PC-3 (cell line): Measurements from ENCODE around the gene PDZD2. TPM values are rescaled to one million over a fixed set of nuclear protein-coding genes. Genes with fewer than 3 reads are reported as not detected.

Source experiments
- ATAC-seq: fragments of 200-7000 bp; cut with Tn5 transposase; 2 replicates; pipeline ENCODE4 v1.9.1; 2020; ENCODE audit warnings: mild to moderate bottlenecking, moderate library complexity
- BruUV-seq: library from RNA; stranded (reverse); fragments of 400-500 nt; replicated peaks from 2 replicates; lab custom pipeline; 2021; lab: Mats Ljungman, UMichigan
- CTCF ChIA-PET: fragments of 300-600 bp; sonication (Branson Sonifier 250); formaldehyde crosslinking; loops from one replicate; lab custom pipeline; 2022; ENCODE audit warnings: antibody characterized with exemption; lab: Charles Lee
- POLR2A ChIA-PET: fragments of 300-600 bp; sonication (Branson Sonifier 250); formaldehyde crosslinking; loops from one replicate; lab custom pipeline; 2022; ENCODE audit warnings: antibody characterized with exemption; ENCODE audit not compliant: unreplicated experiment; lab: Charles Lee
- DNase-seq: peaks from one replicate; pipeline ENCODE4 v3.0.0-alpha.2; 2015
- H2AFZ ChIP-seq: fragments of 300-600 bp; sonication (generic); 2 replicates; pipeline ENCODE4 v1.6.0; 2016; ENCODE audit warnings: antibody characterized with exemption, low read length
- H3F3A ChIP-seq: fragments of 300-600 bp; sonication (generic); one replicate; pipeline ENCODE4 v1.6.0; 2017; ENCODE audit warnings: antibody characterized with exemption, low read length, control low read depth, mild to moderate bottlenecking; ENCODE audit not compliant: unreplicated experiment
- H3K27ac ChIP-seq: fragments of 300-600 bp; sonication (generic); 2 replicates; pipeline ENCODE4 v1.5.1; 2016; ENCODE audit warnings: mild to moderate bottlenecking, low read length
- H3K27me3 ChIP-seq: fragments of 300-600 bp; sonication (generic); 2 replicates; pipeline ENCODE4 v1.6.1; 2016; ENCODE audit warnings: low read length, mixed read lengths
- H3K36me3 ChIP-seq: fragments of 300-600 bp; sonication (generic); 2 replicates; pipeline ENCODE4 v1.6.1; 2016; ENCODE audit warnings: low read depth, mixed run types, low read length, mixed read lengths
- H3K4me1 ChIP-seq: fragments of 300-600 bp; sonication (generic); 2 replicates; pipeline ENCODE4 v1.5.1; 2016; ENCODE audit warnings: low read length; ENCODE audit not compliant: insufficient read depth
- H3K4me2 ChIP-seq: fragments of 300-600 bp; sonication (generic); 2 replicates; pipeline ENCODE4 v1.6.0; 2016; ENCODE audit warnings: low read length
- H3K4me3 ChIP-seq: fragments of 300-600 bp; sonication (generic); 2 replicates; pipeline ENCODE4 v1.5.1; 2016; ENCODE audit warnings: mild to moderate bottlenecking, low read length, mixed read lengths
- H3K79me2 ChIP-seq: fragments of 300-600 bp; sonication (generic); 2 replicates; pipeline ENCODE4 v1.6.1; 2017; ENCODE audit warnings: low read length, mixed read lengths
- H3K9ac ChIP-seq: fragments of 300-600 bp; sonication (generic); 2 replicates; pipeline ENCODE4 v1.6.0; 2016; ENCODE audit warnings: mild to moderate bottlenecking, low read length
- H3K9me2 ChIP-seq: fragments of 300-600 bp; sonication (generic); replicated peaks from 2 replicates; pipeline ENCODE4 v1.6.1; 2016; ENCODE audit warnings: mixed run types, low read length, mixed read lengths
- H3K9me3 ChIP-seq: fragments of 300-600 bp; sonication (generic); 2 replicates; pipeline ENCODE4 v1.6.1; 2016; ENCODE audit warnings: low read length, mixed read lengths
- H4K20me1 ChIP-seq: fragments of 300-600 bp; sonication (generic); 2 replicates; pipeline ENCODE4 v1.6.1; 2016; ENCODE audit warnings: low read length, mixed read lengths
- CTCF ChIP-seq: fragments of 300-600 bp; sonication (generic); conservative IDR thresholded peaks from 2 replicates; pipeline ENCODE4 v1.5.1; 2017; ENCODE audit warnings: antibody characterized with exemption, low read depth, mild to moderate bottlenecking, low read length
- EZH2 ChIP-seq: fragments of 300-600 bp; sonication (generic); IDR thresholded peaks from one replicate; pipeline ENCODE4 v1.6.1; 2017; ENCODE audit warnings: antibody characterized with exemption, mild to moderate bottlenecking, low read length; ENCODE audit not compliant: unreplicated experiment
- EZH2phosphoT487 ChIP-seq: fragments of 300-600 bp; sonication (generic); IDR thresholded peaks from 2 replicates; pipeline ENCODE4 v1.6.1; 2018; ENCODE audit warnings: mild to moderate bottlenecking, antibody characterized with exemption, low read length, borderline replicate concordance
- intact Hi-C: fragments of 100-400 bp; cut with micrococcal nuclease; formaldehyde crosslinking; loops from 2 replicates; pipeline ENCODE4 v1.9.0; 2023
- total RNA-seq: library from RNA; depleted of rRNA; stranded (reverse); fragments of >200 nt; gene quantifications from 2 replicates; pipeline ENCODE4 v1.2.3, GENCODE V29; 2014

Gene PDZD2
- total RNA-seq, 1 experiment from 2014 or later, result 2.0 TPM

GRCh38 chr5:32143617-32144377 is 504.9 kb downstream of the PDZD2 start:
- no peak for ATAC-seq
- intact Hi-C loops, result no loop called here
- no TSS peak for BruUV-seq
- ChIA-PET POLR2A (no interaction called here), CTCF (no interaction called here)
- H3K79me2 ChIP-seq, result peaks cover 71% of the 10 kb centered on the region
- no peak for DNase-seq
- no peaks in the 10 kb centered on the region for H3K9me3 ChIP-seq
- H4K20me1 ChIP-seq, result peaks cover 16% of the 10 kb centered on the region
- no peaks in the 10 kb centered on the region for H3K27me3 ChIP-seq
- no peaks in the 10 kb centered on the region for H3K36me3 ChIP-seq
- no peak overlapping the region for H3K4me2 ChIP-seq
- H3F3A ChIP-seq, result no peaks in the 10 kb centered on the region
- TF ChIP-seq CTCF (no peak), EZH2 (no peak), EZH2phosphoT487 (no peak)
- no peaks in the 10 kb centered on the region for H3K4me1 ChIP-seq
- no peak overlapping the region for H2AFZ ChIP-seq
- H3K4me3 ChIP-seq, result no peak overlapping the region
- no peak overlapping the region for H3K27ac ChIP-seq
- H3K9me2 ChIP-seq, result no peaks in the 10 kb centered on the region
- no peak overlapping the region for H3K9ac ChIP-seq

GRCh38 chr5:32144378-32145207 is 505.7 kb downstream of the PDZD2 start:
- H3K79me2 ChIP-seq, result peaks cover 72% of the 10 kb centered on the region
- TF ChIP-seq CTCF (no peak), EZH2phosphoT487 (no peak), EZH2 (no peak)
- intact Hi-C loops, result no loop called here
- H3K4me3 ChIP-seq, result no peak overlapping the region
- no peak overlapping the region for H3K4me2 ChIP-seq
- H3K9me2 ChIP-seq, result no peaks in the 10 kb centered on the region
- no peak overlapping the region for H3K9ac ChIP-seq
- CTCF ChIA-PET, result no interaction called here
- no peaks in the 10 kb centered on the region for H3F3A ChIP-seq
- no peak overlapping the region for H2AFZ ChIP-seq
- H3K4me1 ChIP-seq, result no peaks in the 10 kb centered on the region
- no TSS peak for BruUV-seq
- POLR2A ChIA-PET, result no interaction called here
- DNase-seq (no peak), ATAC-seq (no peak)
- peaks cover 16% of the 10 kb centered on the region for H4K20me1 ChIP-seq
- H3K9me3 ChIP-seq, result no peaks in the 10 kb centered on the region
- H3K36me3 ChIP-seq, result no peaks in the 10 kb centered on the region
- H3K27me3 ChIP-seq, result no peaks in the 10 kb centered on the region
- H3K27ac ChIP-seq, result no peak overlapping the region

GRCh38 chr5:32145378-32145777 is 506.4 kb downstream of the PDZD2 start:
- Histone ChIP-seq H4K20me1 (peaks cover 16% of the 10 kb centered on the region), H3K4me3 (no peak overlapping the region), H3K36me3 (no peaks in the 10 kb centered on the region), H3K9me3 (no peaks in the 10 kb centered on the region), H3K9me2 (no peaks in the 10 kb centered on the region), H3K79me2 (peaks cover 75% of the 10 kb centered on the region), H3K4me1 (no peaks in the 10 kb centered on the region), H2AFZ (no peak overlapping the region), H3K4me2 (no peak overlapping the region), H3F3A (no peaks in the 10 kb centered on the region), H3K9ac (no peak overlapping the region), H3K27ac (no peak overlapping the region), H3K27me3 (no peaks in the 10 kb centered on the region)
- no peak for TF ChIP-seq EZH2phosphoT487
- no peak for TF ChIP-seq EZH2
- no peak for TF ChIP-seq CTCF
- POLR2A ChIA-PET, result no interaction called here
- intact Hi-C loops, result no loop called here
- ATAC-seq, result no peak
- no peak for DNase-seq
- BruUV-seq, result no TSS peak
- CTCF ChIA-PET, result no interaction called here
